Skin epidermis (tissue), 12 donors: ENCODE results near the gene TSPYL4.

Experiments
- H3K27ac ChIP-seq, 21 experiments: fragments of 200-600 bp; sonication (generic) in 11 of 21; one replicate each; pipeline ENCODE4 v1.5.0; 2020; ENCODE audit warnings: mild to moderate bottlenecking in 3 of 21, inconsistent platforms in 2 of 21, moderate library complexity in 2 of 21
- H3K4me3 ChIP-seq, 7 experiments: fragments of 200-600 bp; sonication (generic) in 2 of 7; one replicate each; pipeline ENCODE4 v1.5.0; 2020; ENCODE audit warnings: inconsistent platforms in 2 of 7, mild to moderate bottlenecking in 2 of 7, moderate library complexity in 1 of 7

TSPYL4 gene

GRCh38 chr6:116239856-116240255 is 14.0 kb downstream of the TSPYL4 start:
- H3K27ac ChIP-seq = no peak overlapping the region
- H3K4me3 ChIP-seq = no peak overlapping the region

- no peak overlapping the region for H3K27ac ChIP-seq
- no peak overlapping the region for H3K4me3 ChIP-seq
Observed at GRCh38 chr6:116239256-116239655, 14.6 kb downstream of the TSPYL4 start.

GRCh38 chr6:116238083-116238482 is 15.8 kb downstream of the TSPYL4 start:
- H3K4me3 ChIP-seq = no peak overlapping the region
- no peak overlapping the region for H3K27ac ChIP-seq

GRCh38 chr6:116234689-116235088 is 19.2 kb downstream of the TSPYL4 start:
- no peak overlapping the region for H3K4me3 ChIP-seq
- no peak overlapping the region for H3K27ac ChIP-seq

GRCh38 chr6:116229287-116229913 is 24.5 kb downstream of the TSPYL4 start:
- Histone ChIP-seq H3K27ac (no peak overlapping the region), H3K4me3 (no peak overlapping the region)

- Histone ChIP-seq H3K27ac (no peak overlapping the region), H3K4me3 (no peak overlapping the region)
Observed at GRCh38 chr6:116223355-116223754, 30.5 kb downstream of the TSPYL4 start.

- no peak overlapping the region for H3K4me3 ChIP-seq
- no peak overlapping the region for H3K27ac ChIP-seq
Observed at GRCh38 chr6:116221911-116222310, 32.0 kb downstream of the TSPYL4 start.

- Histone ChIP-seq H3K27ac (no peak overlapping the region), H3K4me3 (no peak overlapping the region)
Observed at GRCh38 chr6:116221067-116221466, 32.8 kb downstream of the TSPYL4 start.

- H3K27ac ChIP-seq = no peak overlapping the region
- H3K4me3 ChIP-seq = no peak overlapping the region
Observed at GRCh38 chr6:116218866-116219265, 35.0 kb downstream of the TSPYL4 start.

GRCh38 chr6:116218172-116218633 is 35.7 kb downstream of the TSPYL4 start:
- H3K4me3 ChIP-seq = no peak overlapping the region
- no peak overlapping the region for H3K27ac ChIP-seq

- Histone ChIP-seq H3K27ac (no peak overlapping the region), H3K4me3 (no peak overlapping the region)
Observed at GRCh38 chr6:116217069-116217468, 36.8 kb downstream of the TSPYL4 start.

GRCh38 chr6:116215414-116215813 is 38.5 kb downstream of the TSPYL4 start:
- H3K27ac ChIP-seq = no peak overlapping the region
- no peak overlapping the region for H3K4me3 ChIP-seq

- H3K4me3 ChIP-seq = no peak overlapping the region
Observed at GRCh38 chr6:116214681-116215080, 39.2 kb downstream of the TSPYL4 start.

GRCh38 chr6:116210750-116211425 is 43.0 kb downstream of the TSPYL4 start:
- no peak overlapping the region for H3K4me3 ChIP-seq
- H3K27ac ChIP-seq = peak overlapping the region in 6 of 21 experiments; percentile 6 to 64 (median 58)

More at GRCh38 chr6:116214681-116215080, 39.2 kb downstream of the TSPYL4 start:
- H3K27ac ChIP-seq = no peak overlapping the region

GRCh38 chr6:116210316-116210715 is 43.6 kb downstream of the TSPYL4 start:
- Histone ChIP-seq H3K4me3 (no peak overlapping the region), H3K27ac (peak overlapping the region in 1 of 21 experiments; percentile 61)

- no peak overlapping the region for H3K4me3 ChIP-seq
- peak overlapping the region in 4 of 21 experiments; percentile 11 to 53 (median 22) for H3K27ac ChIP-seq
Observed at GRCh38 chr6:116208056-116208785, 45.7 kb downstream of the TSPYL4 start.

GRCh38 chr6:116206231-116206903 is 47.5 kb downstream of the TSPYL4 start:
- H3K27ac ChIP-seq = no peak overlapping the region
- H3K4me3 ChIP-seq = no peak overlapping the region

GRCh38 chr6:116205281-116205680 is 48.6 kb downstream of the TSPYL4 start:
- no peak overlapping the region for H3K4me3 ChIP-seq
- no peak overlapping the region for H3K27ac ChIP-seq

GRCh38 chr6:116201538-116201937 is 52.3 kb downstream of the TSPYL4 start:
- Histone ChIP-seq H3K4me3 (no peak overlapping the region), H3K27ac (peak overlapping the region in 3 of 21 experiments; percentile 5 to 29 (median 6))

- no peak overlapping the region for H3K4me3 ChIP-seq
- H3K27ac ChIP-seq = peak overlapping the region in 3 of 21 experiments; percentile 0 to 52 (median 29)
Observed at GRCh38 chr6:116200619-116201249, 53.1 kb downstream of the TSPYL4 start.
